GM18519 (cell line): ENCODE measurements around the gene CHORDC1.
A peak's percentile ranks its signal among the peaks of the same experiment; 100 is the strongest.
"Not testable (repeated sequence)": the region's sequence is repeated elsewhere in the genome, so short reads cannot be mapped to it uniquely, and the experiment has no call there.

Experiments used
- ATAC-seq: cut with Tn5 transposase; IDR thresholded peaks from one replicate; pipeline ENCODE4 v1.9.1; 2021; ENCODE audit warnings: mild to moderate bottlenecking, moderate library complexity; ENCODE audit not compliant: unreplicated experiment, low FRiP score

CHORDC1 gene

GRCh38 chr11:90218606-90219005, 4.2 kb downstream of the CHORDC1 start:
- no peak for ATAC-seq

- ATAC-seq = no peak
Measured at GRCh38 chr11:90216611-90217010, 6.2 kb downstream of the CHORDC1 start.

DNA sequence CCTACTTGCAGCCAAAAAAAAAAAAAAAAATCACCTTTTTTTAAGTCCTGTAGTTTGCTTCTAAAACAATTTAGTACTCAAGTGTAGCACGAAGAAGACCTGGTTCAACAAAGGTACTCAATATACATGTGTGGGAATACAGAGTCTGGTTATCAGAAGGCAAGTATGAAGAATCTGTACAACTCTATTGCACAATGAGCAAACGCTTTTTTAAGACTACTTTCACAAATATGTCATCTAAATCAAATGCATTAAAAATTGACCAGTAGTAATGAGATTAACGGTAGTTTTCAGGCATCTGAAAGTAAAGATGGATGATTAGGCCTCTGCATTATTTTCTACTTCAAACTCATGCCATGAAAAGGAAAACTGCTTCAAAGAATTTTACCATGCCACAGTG, 9.5 kb downstream of the CHORDC1 start:
- ATAC-seq = no peak

- ATAC-seq = no peak
Measured at GRCh38 chr11:90208857-90209256, 14.0 kb downstream of the CHORDC1 start.

GRCh38 chr11:90207992-90208391, 14.9 kb downstream of the CHORDC1 start:
- ATAC-seq = not testable (repeated sequence)

- peak; percentile 82 for ATAC-seq
Measured at GRCh38 chr11:90204832-90205646, 17.8 kb downstream of the CHORDC1 start.

- ATAC-seq = no peak
Measured at GRCh38 chr11:90204407-90204806, 18.4 kb downstream of the CHORDC1 start.

DNA sequence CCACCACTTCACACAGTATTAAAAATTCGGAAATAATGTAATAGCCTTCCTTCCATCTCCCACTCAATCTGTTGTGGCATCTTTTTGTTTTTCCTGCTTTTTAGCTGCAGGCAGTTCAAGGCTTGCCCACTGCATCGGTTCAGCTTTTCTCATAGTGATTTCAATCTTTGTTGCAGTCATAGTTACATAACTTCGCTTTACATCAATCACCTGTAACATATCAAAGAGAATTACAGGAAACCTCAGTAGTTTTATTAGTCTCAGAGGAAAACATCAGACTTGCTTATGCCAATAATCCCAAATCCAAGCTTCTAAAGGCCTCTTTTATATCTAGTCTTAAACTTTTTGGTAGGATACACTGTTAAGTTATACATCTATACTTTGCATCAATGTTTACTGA, 20.5 kb downstream of the CHORDC1 start:
- no peak for ATAC-seq

GRCh38 chr11:90197377-90197776, 25.5 kb downstream of the CHORDC1 start:
- no peak for ATAC-seq

DNA sequence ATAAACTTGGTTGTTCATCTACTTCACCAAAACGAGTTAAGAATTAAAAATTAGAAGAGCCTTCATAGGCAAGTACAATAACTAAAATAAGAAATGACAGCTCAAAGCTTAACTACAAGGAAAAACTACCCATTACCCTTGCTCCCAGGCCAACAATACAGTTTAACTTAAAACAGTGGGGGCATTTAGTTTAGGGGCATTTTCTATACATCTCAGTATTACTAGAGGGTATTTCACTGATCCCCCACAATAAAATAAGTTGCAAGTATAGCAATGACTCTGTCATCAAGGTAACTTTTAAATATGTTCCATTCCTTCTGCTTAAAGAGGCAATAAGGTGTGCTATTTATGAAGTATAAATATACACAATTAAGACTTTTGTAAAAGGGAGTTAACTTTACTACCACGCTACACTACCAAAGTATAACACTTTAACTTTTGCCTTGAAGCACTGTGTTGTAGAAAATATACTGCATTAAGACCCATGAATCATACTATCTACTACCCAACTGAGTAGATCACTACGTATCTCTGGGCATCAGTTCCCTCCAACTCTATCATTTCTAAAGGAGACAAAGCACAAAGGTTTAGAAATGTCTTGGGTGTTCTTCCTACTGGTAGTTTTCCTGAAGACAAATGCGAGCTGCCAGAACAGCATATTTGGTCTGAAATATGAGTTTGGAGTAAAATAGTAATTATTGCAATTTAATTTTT, 29.8 kb downstream of the CHORDC1 start:
- no peak for ATAC-seq

GRCh38 chr11:90189011-90189410, 33.8 kb downstream of the CHORDC1 start:
- no peak for ATAC-seq

GRCh38 chr11:90187839-90188238, 35.0 kb downstream of the CHORDC1 start:
- no peak for ATAC-seq

DNA sequence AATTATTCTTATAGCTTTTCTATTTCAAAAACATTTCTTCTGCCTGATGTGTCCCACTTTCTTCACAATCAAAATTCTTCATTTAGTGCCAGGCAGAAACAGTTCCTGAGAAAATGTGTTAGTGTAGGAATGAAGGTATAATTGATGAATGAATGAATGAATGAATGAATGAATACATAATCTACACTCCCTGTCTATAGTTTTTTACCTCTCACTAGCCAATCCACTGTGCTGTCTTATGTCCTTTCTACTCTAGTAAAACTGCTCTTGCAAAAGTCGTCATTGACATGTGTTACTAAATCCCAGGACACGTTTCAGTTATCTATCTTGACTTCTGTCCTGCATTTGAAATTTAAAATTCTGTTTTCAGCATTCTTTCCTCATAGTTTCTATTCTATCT, 42.9 kb downstream of the CHORDC1 start:
- no peak for ATAC-seq

GRCh38 chr11:90178751-90179150, 44.1 kb downstream of the CHORDC1 start:
- ATAC-seq = no peak

DNA sequence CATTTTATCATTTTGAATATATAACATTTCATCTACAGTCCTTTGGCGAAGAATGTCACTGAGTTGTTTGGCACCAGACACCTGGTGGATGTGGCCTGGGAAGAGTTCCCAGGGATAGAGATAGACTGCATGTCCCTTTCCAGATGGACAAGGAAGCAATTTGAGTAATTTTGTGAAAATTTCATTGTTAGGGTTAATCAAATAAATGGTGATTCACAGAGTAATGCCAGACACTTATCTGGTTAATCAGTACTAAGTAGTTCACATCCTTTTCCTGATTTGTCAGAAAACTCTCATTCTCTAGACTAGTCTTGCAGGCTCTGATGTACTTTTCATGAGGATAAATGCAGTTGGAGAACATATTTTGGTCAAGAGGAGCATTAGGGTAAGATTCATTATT, 46.8 kb downstream of the CHORDC1 start:
- ATAC-seq = no peak

- ATAC-seq = no peak
Measured at GRCh38 chr11:90171359-90171758, 51.5 kb downstream of the CHORDC1 start.

GRCh38 chr11:90168571-90168970, 54.3 kb downstream of the CHORDC1 start:
- ATAC-seq = no peak

DNA sequence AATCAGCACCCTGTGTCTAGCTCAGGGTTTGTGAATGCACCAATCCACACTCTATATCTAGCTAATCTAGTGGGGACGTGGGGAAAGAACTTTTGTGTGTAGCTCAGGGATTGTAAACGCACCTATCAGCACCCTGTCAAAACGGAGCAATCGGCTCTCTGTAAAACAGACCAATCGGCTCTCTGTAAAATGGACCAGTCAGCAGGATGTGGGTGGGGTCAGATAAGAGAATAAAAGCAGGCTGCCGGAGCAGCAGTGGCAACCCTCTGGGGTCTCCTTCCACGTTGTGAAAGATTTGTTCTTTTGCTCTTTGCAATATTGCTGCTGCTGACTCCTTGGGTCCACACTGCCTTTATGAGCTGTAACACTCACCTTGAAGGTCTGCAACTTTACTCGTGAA, 55.1 kb downstream of the CHORDC1 start:
- not testable (repeated sequence) for ATAC-seq

GRCh38 chr11:90166982-90167573, 55.8 kb downstream of the CHORDC1 start:
- not testable (repeated sequence) for ATAC-seq
